Erythroblast (primary cell): ENCODE results near the gene FAM110D.

Experiments used
- DNase-seq, 2 experiments: peaks; one replicate each; lab custom pipeline; 2025; lab: John Stamatoyannopoulos, UW
- GATA1 ChIP-seq: IDR thresholded peaks from 2 replicates; pipeline ENCODE4 v1.6.1; 2011; ENCODE audit warnings: low read depth, mild to moderate bottlenecking, control low read depth, low read length, moderate library complexity
- POLR2A ChIP-seq: IDR thresholded peaks from 2 replicates; pipeline ENCODE4 v1.6.1; 2011; ENCODE audit warnings: mild to moderate bottlenecking, low read length

FAM110D gene

DNA sequence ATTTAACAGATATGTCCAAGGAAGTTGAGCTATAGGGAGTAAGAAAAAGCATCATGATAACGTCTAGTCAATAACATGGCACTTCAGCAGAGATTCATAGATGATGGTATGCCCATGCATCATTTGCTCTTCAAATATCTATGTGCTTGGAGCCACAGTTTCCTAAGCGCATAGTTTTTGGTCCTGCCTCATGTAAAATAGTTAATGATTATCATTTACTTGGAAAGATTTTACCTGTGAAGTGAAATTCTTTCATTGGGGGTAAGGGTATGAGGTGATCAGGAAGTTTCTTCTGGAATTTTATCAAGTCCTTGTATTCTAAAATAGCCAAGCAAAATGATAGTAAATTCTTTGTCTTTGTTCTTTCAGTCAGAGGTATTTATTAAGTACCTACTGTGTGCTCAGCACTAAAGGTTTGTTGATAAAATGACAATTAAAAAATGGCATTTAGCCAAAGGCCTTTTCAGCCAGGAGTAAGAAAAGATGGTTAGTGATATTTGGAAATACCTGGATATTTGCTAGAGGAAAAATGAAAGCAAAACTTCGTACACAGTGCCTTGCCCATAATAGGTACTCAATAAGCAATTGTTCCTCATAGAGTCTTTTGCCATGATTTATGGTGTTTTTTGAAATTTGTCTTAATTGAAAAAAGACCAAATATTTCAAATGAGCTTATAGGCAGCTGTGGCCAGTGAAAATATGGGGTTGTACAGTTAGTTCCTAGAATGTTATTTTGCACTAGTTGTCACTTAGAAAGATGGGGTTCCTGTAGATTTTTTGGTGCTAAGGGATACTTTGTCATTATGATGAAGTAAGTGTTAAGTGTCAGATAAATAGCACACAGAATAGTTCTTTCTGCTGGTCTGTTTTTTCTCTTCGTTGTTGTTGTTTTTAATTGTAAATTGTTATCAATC is 34.2 kb upstream of the FAM110D start:
- TF ChIP-seq GATA1 (no peak), POLR2A (no peak)
- DNase-seq = peak in 1 of 2 experiments; percentile 72

- DNase-seq = peak in 1 of 2 experiments; percentile 75
- TF ChIP-seq POLR2A (no peak), GATA1 (no peak)
Observed at GRCh38 chr1:26125382-26125781, 33.5 kb upstream of the FAM110D start.

GRCh38 chr1:26125946-26126320 is 32.9 kb upstream of the FAM110D start:
- DNase-seq = no peak
- no peak for TF ChIP-seq POLR2A
- TF ChIP-seq GATA1 = no peak

DNA sequence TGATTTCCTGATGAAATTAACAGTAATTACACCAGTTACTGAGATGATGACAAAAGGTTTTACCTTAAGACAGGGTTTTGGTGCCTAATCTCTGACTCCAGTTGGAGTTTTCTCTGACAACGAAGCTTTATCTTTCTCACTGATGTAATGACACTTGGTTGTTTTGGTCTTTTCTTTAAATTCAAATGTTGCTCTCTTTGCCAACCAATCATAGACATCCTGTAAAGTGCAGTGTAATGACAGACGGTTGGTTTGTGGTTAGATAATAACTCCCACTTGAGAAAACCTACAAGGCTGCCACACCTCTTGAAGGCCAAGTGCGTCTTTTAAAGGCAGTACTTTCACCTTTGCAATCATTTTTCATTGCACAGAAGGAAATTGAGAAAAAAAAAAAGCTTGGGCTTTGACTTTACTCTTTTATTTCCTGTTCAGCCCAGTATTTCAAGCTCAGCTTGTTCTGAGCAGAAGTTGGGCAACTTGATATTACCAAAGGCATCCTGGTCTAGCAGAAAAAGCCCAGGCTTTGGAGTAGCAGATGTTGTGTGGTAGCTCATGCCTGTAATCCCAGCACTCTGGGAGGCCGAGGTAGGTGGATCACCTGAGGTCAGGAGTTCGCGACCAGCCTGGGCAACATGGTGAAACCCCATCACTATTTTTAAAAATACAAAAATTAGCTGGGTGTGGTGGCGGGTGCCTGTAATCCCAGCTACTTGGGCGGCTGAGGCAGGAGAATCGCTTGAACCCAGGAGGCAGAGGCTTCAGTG is 32.4 kb upstream of the FAM110D start:
- DNase-seq = peak; percentile 95 to 99
- no peak for TF ChIP-seq GATA1
- peak; percentile 96 for TF ChIP-seq POLR2A

DNA sequence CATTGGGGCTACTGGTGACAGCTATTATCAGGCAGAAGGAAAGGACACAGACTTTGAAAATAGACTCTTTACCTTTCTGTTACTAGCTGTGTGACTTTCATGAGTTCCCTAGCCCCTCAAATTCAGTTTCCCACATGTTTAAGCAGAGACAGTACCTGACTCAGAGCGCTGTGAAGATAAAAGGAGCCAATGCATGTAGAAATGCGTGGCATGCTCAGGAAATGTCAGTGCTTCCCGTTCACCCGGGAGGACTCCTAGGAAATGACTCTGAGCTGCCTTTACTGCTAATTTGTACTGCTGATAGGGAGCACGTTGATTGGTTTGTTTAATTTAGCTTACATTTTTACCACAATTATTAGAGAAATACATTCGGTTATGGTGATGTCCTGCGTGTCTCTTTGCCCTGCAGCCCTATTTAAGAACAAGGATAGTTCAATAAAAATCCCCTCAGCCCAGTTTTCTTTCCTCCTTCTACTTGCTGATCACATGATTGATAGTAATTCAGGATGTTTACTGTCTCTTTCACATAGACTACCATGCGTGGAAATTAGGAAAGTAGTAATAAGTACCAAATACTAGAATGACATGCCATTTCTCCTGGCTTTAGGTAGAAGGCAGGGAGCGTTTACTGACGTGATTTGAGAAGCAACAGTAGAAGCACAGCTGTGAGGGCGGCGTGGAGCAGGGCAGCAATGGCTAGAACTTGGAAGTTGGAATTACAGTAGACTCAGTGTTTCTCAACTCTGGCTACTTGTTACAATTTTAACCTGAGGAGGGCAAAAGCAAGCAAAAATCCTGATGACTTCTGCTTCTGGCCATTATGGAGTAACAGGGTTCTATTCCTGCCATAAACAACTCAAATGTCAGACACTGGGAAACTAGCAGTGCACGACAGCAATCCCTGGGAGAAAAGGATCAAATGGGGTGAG is 31.4 kb upstream of the FAM110D start:
- no peak for TF ChIP-seq GATA1
- peak; percentile 76 for TF ChIP-seq POLR2A
- DNase-seq = peak in 1 of 2 experiments; percentile 78

DNA sequence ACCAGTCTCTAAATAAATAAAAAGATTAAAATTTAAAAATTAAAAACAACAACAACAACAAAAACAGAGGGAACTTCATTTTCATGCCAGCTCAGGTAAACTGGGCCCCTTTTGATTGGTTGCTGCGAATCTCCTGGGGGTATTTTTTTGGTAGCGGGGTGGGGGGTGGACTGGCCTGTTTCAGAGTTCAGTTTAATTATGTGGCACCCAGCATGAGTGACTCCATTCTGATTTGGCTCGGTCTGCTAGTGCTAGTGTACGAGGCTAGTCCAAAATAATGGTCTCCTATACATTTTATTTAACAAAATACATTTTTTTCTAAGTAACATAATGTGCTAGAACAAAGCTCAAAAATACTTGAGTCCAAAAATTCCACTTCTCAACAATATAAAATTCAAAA is 29.1 kb upstream of the FAM110D start:
- TF ChIP-seq GATA1 (no peak), POLR2A (no peak)
- DNase-seq = no peak

GRCh38 chr1:26130695-26131094 is 28.2 kb upstream of the FAM110D start:
- no peak for TF ChIP-seq POLR2A
- no peak for TF ChIP-seq GATA1
- DNase-seq = no peak

DNA sequence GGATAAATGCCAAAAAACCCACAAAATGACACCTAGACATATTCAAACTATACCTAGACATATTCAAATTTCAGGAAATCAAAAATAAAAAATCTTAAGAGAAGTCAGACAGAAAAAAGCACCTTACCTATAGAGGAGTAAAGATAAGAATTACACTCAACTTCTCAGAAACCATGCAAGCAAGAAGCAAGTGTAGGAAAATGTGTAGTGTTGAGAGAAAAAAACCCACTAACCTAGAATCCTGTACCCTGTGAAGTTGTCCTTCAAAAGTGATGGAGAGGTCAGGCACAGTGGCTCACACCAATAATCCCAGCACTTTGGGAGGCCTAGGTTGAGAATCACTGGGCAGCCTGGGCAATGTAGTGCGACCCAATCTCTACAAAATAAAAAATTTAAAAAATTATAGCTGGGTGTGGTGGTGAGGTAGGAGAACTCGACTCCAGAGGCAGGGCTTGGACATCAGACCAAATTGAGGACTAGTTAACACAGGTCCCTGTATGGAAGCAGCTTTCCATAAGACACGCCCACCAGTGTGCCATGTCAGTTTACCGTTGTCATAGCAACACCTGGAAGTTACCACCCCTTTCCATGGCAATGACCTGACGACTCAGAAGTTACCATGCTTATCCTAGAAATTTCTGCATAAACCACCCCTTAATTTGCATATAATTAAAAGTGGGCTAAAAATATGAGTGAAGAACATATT is 26.6 kb upstream of the FAM110D start:
- TF ChIP-seq POLR2A (no peak), GATA1 (no peak)
- peak in 1 of 2 experiments; percentile 36 for DNase-seq

DNA sequence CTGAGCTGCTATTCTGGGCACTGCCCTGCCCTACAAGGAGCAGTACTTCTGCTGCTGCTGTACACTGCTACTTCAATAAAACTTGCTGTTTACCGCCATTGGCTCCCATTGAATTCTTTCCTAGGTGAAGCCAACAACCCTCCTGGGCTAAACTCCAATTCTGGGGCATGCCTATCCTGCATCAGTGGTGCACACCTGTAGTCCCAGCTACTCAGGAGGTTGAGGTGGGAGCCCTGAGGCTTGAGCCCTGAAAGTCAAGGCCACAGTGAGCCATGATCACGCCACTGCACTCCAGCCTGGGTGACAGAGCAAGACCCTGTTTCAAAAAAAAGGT is 26.1 kb upstream of the FAM110D start:
- TF ChIP-seq POLR2A (no peak), GATA1 (no peak)
- DNase-seq = no peak

GRCh38 chr1:26134466-26134865 is 24.4 kb upstream of the FAM110D start:
- DNase-seq = no peak
- TF ChIP-seq GATA1 (no peak), POLR2A (no peak)

DNA sequence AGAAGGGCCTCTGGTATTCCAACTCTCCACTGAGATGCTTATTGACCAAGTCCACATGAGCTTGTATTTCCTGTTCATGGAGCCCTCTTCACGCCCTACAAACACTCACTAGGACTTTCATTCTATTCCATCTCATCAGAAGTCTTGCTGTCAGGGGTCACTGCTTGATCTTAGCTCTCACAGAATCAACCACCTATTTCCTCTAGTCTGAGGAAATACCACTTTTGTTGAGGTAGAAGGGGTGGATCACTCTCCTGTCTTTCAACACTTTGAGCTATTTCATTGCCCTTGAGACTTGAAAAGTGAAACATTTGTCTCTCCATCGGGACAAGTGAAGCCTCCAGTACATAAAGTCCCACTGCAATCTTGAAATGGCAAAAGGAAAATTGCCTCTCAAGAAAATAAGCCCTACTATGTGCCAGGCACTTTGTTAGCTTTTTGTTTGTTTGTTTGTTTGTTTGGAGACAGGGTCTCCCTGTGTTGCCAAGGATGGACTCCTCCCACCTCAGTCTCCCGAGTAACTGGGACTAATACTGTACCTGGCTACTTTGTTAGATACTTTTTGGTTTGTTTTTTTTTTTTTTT is 19.8 kb upstream of the FAM110D start:
- TF ChIP-seq GATA1 = no peak
- no peak for TF ChIP-seq POLR2A
- no peak for DNase-seq

DNA sequence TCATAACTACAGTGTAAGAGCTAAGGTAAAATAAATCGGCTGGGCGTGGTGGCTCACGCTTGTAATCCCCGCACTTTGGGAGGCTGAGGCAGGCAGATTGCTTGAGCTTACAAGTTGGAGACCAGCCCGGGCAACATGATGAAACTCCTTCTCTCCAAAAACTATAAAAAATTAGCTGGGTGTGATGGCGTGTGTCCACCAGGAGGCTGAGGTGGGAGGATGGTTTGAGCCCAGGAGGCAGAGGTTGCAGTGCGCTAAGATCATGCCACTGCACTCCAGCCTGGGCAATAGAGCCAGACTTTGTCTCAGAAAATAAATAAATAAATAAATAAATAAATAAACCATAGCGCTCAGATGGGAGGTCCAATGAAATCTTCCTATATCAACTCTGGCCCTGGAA is 16.7 kb upstream of the FAM110D start:
- TF ChIP-seq POLR2A (no peak), GATA1 (no peak)
- DNase-seq = peak in 1 of 2 experiments; percentile 59
